Activated T-helper 2 cell treated with anti-CD3 and anti-CD28 coated beads, Interferon-gamma antibody, Interleukin-2, Interleukin-4, amounts not matched to agents 10 μg/mL and 5 μg/mL and 100 μg/mL, durations not matched to agents 14 hours and 24 hours and 36 hours (primary cell): ENCODE data around the gene FALEC. TPM values are rescaled to one million over a fixed set of nuclear protein-coding genes. Genes with fewer than 3 reads are reported as not detected.

Experiments used
- DNase-seq: peaks from one replicate; pipeline ENCODE4 v3.0.0; 2021; ENCODE audit warnings: low spot score
- H3K27ac Mint-ChIP-seq: one replicate; pipeline ENCODE4 v1.8.0; 2021; ENCODE audit warnings: mixed read lengths
- H3K27me3 Mint-ChIP-seq: one replicate; pipeline ENCODE4 v1.8.0; 2021; ENCODE audit warnings: low read depth, mixed read lengths
- H3K36me3 Mint-ChIP-seq: one replicate; pipeline ENCODE4 v1.8.0; 2021; ENCODE audit warnings: low read depth, mixed read lengths
- H3K4me1 Mint-ChIP-seq: one replicate; pipeline ENCODE4 v1.8.0; 2021; ENCODE audit warnings: low read depth, mixed read lengths
- H3K4me3 Mint-ChIP-seq: one replicate; pipeline ENCODE4 v1.8.0; 2021; ENCODE audit warnings: low read depth, mild to moderate bottlenecking, moderate library complexity, mixed read lengths
- H3K9me3 Mint-ChIP-seq: one replicate; pipeline ENCODE4 v1.8.0; 2021; ENCODE audit warnings: mixed read lengths
- intact Hi-C: fragments of 100-400 bp; cut with micrococcal nuclease; formaldehyde crosslinking; loops from one replicate; pipeline ENCODE4 v1.15.1; 2023
- total RNA-seq: library from RNA; stranded (reverse); gene quantifications from 2 replicates; pipeline ENCODE4 v1.2.3, GENCODE V29; 2022

Gene FALEC
- total RNA-seq, 1 donor from 2014 or later = 1.9 TPM

DNA sequence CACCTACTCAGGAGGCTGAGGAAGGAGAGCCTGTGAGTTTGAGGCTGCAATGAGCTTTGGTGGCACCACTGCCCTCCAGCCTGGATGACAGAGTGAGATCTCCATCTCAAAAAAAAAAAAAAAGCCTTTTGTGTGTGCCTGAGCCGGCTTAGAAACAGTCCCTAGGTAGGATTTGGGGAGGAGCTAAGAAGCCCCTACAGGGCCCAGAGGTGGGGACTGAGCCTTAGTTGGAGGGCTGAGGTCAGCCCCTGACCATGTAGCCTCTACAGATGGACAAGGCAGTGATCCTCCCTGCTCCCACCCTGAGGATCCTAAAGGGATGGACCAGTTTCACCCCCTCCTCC is 36.2 kb downstream of the FALEC start:
- no peak for DNase-seq
- H3K9me3 Mint-ChIP-seq = no peaks in the 10 kb centered on the region
- peaks cover 13% of the 10 kb centered on the region for H3K27me3 Mint-ChIP-seq
- peaks cover 3% of the 10 kb centered on the region for H3K36me3 Mint-ChIP-seq
- H3K4me1 Mint-ChIP-seq = peaks cover 28% of the 10 kb centered on the region
- intact Hi-C loops = no loop called here
- H3K4me3 Mint-ChIP-seq = no peak overlapping the region
- H3K27ac Mint-ChIP-seq = no peak overlapping the region

DNA sequence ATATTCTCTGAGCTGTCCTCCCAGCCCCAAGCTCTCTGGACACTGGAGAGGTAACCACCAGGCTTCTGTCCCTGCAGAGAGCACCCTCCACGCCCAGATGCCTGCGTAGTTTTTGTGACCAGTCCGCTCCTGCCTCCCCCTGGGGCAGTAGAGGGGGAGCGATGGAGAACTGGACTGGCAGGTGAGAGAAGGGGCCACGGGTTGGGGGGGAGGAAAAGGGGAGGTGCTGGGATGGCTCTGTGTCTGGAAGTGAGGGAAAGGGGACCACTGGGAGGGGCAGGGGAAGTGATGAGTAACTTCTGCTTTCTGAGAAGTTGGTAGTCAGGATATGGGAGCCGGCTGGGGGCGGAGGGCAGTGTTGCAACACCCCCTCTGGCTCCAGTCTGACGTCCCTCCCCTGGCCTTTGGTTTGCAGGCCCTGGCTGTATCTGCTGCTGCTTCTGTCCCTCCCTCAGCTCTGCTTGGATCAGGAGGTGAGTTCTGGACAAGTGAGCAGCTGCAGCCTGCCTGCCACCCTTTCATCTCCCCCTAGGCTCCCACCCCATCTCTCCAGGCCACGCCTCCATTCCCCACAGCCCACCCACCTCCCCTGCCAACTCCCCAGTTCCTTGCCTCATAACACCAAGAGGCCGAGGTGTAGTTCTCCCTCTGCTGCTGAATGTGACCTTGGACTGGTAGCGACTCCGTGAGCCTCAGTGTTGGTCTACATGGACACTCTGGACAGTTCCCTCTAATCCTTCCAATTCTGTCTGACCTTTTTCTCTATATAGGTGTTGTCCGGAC is 36.8 kb downstream of the FALEC start:
- DNase-seq = no peak
- peaks cover 3% of the 10 kb centered on the region for H3K36me3 Mint-ChIP-seq
- H3K27me3 Mint-ChIP-seq = peaks cover 13% of the 10 kb centered on the region
- peak overlapping the region; percentile 7 for H3K27ac Mint-ChIP-seq
- H3K9me3 Mint-ChIP-seq = no peaks in the 10 kb centered on the region
- no peak overlapping the region for H3K4me3 Mint-ChIP-seq
- intact Hi-C loops = no loop called here
- peaks cover 29% of the 10 kb centered on the region for H3K4me1 Mint-ChIP-seq

DNA sequence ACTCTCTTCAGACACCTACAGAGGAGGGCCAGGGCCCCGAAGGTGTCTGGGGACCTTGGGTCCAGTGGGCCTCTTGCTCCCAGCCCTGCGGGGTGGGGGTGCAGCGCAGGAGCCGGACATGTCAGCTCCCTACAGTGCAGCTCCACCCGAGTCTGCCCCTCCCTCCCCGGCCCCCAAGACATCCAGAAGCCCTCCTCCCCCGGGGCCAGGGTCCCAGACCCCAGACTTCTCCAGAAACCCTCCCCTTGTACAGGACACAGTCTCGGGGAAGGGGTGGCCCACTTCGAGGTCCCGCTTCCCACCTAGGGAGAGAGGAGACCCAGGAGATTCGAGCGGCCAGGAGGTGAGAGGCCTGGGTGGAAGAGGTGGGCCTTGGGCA is 37.3 kb downstream of the FALEC start:
- H3K27ac Mint-ChIP-seq = peak overlapping the region; percentile 7
- H3K36me3 Mint-ChIP-seq = peaks cover 3% of the 10 kb centered on the region
- no peak for DNase-seq
- peaks cover 29% of the 10 kb centered on the region for H3K4me1 Mint-ChIP-seq
- H3K27me3 Mint-ChIP-seq = peaks cover 13% of the 10 kb centered on the region
- H3K9me3 Mint-ChIP-seq = no peaks in the 10 kb centered on the region
- H3K4me3 Mint-ChIP-seq = no peak overlapping the region
- intact Hi-C loops = no loop called here

DNA sequence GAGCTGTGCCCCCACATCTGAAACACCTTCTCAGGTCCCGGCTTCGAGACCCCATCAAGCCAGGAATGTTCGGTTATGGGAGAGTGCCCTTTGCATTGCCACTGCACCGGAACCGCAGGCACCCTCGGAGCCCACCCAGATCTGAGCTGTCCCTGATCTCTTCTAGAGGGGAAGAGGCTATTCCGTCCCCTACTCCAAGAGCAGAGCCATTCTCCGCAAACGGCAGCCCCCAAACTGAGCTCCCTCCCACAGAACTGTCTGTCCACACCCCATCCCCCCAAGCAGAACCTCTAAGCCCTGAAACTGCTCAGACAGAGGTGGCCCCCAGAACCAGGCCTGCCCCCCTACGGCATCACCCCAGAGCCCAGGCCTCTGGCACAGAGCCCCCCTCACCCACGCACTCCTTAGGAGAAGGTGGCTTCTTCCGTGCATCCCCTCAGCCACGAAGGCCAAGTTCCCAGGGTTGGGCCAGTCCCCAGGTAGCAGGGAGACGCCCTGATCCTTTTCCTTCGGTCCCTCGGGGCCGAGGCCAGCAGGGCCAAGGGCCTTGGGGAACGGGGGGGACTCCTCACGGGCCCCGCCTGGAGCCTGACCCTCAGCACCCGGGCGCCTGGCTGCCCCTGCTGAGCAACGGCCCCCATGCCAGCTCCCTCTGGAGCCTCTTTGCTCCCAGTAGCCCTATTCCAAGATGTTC is 38.0 kb downstream of the FALEC start:
- H3K4me3 Mint-ChIP-seq = no peak overlapping the region
- peaks cover 10% of the 10 kb centered on the region for H3K27me3 Mint-ChIP-seq
- H3K9me3 Mint-ChIP-seq = no peaks in the 10 kb centered on the region
- H3K27ac Mint-ChIP-seq = no peak overlapping the region
- H3K4me1 Mint-ChIP-seq = peaks cover 26% of the 10 kb centered on the region
- intact Hi-C loops = no loop called here
- peaks cover 3% of the 10 kb centered on the region for H3K36me3 Mint-ChIP-seq
- no peak for DNase-seq

DNA sequence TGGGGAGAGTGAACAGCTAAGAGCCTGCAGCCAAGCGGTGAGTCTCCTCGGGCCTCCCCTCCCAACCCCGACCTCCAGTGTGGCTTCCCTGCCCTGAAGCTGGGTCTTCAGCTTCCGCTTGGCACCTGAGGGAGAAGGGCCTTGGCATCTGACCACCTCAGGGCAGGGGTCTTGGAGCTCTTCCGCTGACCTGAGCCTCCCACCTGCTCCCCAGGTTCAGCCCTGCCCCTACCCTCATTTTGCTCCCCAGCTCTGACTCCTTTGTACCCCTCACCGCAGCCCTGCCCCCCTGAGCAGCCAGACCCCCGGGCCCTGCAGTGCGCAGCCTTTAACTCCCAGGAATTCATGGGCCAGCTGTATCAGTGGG is 38.5 kb downstream of the FALEC start:
- Mint-ChIP-seq H3K27ac (no peak overlapping the region), H3K4me1 (peaks cover 25% of the 10 kb centered on the region), H3K9me3 (no peaks in the 10 kb centered on the region), H3K27me3 (peaks cover 10% of the 10 kb centered on the region), H3K4me3 (no peak overlapping the region), H3K36me3 (peaks cover 3% of the 10 kb centered on the region)
- intact Hi-C loops = no loop called here
- DNase-seq = no peak

DNA sequence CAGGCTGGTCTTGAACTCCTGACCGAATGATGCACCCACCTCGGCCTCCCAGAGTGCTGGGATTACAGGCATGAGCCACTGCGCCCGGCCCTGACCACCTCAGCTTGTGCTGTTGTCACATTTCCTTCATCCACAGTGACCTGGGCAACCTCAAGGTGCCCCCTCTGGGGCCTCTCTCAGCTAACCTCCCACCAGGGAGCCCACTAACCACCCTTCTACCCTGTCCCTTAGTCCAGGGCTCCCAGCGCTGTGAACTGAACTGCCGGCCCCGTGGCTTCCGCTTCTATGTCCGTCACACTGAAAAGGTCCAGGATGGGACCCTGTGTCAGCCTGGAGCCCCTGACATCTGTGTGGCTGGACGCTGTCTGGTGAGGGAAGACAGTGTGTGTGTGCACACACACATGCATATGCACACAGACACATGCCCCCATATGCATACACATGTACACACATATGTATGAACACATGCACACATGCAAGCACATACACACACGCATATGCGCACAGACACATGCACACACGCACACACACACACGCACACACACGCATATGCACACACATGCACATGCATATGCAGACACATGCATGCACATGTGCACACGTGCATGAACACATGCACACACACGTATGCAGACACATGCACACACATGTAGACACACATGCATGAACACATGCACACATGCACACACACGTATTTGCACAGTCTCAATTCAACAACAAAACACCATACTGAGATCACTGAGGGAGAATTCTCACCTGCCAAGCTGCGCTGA is 39.8 kb downstream of the FALEC start:
- H3K27me3 Mint-ChIP-seq = peaks cover 5% of the 10 kb centered on the region
- H3K27ac Mint-ChIP-seq = no peak overlapping the region
- peaks cover 3% of the 10 kb centered on the region for H3K36me3 Mint-ChIP-seq
- peaks cover 30% of the 10 kb centered on the region for H3K4me1 Mint-ChIP-seq
- intact Hi-C loops = no loop called here
- no peaks in the 10 kb centered on the region for H3K9me3 Mint-ChIP-seq
- no peak overlapping the region for H3K4me3 Mint-ChIP-seq
- no peak for DNase-seq

DNA sequence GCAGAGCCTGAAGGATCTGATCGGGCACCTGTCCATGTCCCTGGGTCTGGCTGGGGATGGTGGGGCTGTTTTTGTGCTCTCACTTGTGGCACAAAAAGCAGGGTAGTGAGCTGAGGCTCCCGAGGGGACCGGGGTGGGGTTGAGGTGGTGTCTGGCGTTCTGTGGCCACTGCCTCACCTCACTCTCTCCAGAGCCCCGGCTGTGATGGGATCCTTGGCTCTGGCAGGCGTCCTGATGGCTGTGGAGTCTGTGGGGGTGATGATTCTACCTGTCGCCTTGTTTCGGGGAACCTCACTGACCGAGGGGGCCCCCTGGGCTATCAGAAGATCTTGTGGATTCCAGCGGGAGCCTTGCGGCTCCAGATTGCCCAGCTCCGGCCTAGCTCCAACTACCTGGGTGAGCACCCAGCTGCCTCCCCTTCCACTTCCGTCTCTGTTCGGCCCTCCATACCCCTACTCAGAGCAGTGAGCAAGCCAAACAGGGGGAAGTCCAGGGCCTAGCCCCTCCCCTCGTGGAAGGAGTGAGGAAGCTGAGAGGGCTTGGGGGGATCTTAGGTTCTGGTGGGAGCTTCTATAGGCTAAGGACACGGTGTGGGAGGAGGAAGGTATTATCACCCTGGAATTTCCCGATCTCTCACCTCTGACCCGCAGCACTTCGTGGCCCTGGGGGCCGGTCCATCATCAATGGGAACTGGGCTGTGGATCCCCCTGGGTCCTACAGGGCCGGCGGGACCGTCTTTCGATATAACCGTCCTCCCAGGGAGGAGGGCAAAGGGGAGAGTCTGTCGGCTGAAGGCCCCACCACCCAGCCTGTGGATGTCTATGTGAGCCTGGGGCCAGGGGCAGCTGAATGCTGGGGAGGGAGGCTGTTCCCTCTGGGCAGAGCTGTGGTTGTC is 40.7 kb downstream of the FALEC start:
- Mint-ChIP-seq H3K4me1 (peaks cover 28% of the 10 kb centered on the region), H3K4me3 (no peak overlapping the region), H3K36me3 (peaks cover 3% of the 10 kb centered on the region), H3K27ac (no peak overlapping the region), H3K27me3 (peaks cover 1% of the 10 kb centered on the region), H3K9me3 (no peaks in the 10 kb centered on the region)
- intact Hi-C loops = no loop called here
- no peak for DNase-seq

DNA sequence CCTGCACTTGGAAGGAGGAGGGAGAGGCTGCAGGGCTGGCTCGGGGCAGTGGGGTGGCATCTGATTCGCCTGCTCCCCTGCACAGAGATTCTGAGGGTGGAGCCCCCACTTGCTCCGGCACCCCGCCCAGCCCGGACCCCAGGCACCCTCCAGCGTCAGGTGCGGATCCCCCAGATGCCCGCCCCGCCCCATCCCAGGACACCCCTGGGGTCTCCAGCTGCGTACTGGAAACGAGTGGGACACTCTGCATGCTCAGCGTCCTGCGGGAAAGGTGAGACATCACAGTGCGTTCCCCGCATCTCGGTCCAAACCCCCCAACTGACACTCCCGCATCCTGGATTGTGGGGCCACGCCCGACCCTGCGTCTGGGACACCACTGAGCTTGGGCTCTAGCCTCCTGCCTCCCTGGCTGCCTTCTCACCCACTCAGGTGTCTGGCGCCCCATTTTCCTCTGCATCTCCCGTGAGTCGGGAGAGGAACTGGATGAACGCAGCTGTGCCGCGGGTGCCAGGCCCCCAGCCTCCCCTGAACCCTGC is 41.6 kb downstream of the FALEC start:
- H3K4me3 Mint-ChIP-seq = no peak overlapping the region
- H3K36me3 Mint-ChIP-seq = peaks cover 3% of the 10 kb centered on the region
- no peaks in the 10 kb centered on the region for H3K27me3 Mint-ChIP-seq
- H3K27ac Mint-ChIP-seq = no peak overlapping the region
- intact Hi-C loops = no loop called here
- H3K9me3 Mint-ChIP-seq = no peaks in the 10 kb centered on the region
- H3K4me1 Mint-ChIP-seq = peaks cover 22% of the 10 kb centered on the region
- DNase-seq = no peak

DNA sequence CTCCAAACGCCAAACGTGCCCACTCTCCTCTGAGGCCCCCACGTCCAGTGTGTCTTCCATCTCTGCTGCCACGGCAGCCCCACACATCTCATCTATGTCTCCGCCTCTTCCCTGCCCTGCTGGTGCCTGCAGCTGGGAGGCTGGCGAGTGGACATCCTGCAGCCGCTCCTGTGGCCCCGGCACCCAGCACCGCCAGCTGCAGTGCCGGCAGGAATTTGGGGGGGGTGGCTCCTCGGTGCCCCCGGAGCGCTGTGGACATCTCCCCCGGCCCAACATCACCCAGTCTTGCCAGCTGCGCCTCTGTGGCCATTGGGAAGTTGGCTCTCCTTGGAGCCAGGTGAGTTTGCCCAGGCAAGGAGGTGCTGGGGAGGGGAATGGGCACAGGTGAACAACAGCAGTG is 42.3 kb downstream of the FALEC start:
- Mint-ChIP-seq H3K4me1 (peaks cover 21% of the 10 kb centered on the region), H3K27ac (no peak overlapping the region), H3K36me3 (peaks cover 3% of the 10 kb centered on the region), H3K27me3 (no peaks in the 10 kb centered on the region), H3K4me3 (no peak overlapping the region), H3K9me3 (no peaks in the 10 kb centered on the region)
- DNase-seq = no peak
- intact Hi-C loops = no loop called here

DNA sequence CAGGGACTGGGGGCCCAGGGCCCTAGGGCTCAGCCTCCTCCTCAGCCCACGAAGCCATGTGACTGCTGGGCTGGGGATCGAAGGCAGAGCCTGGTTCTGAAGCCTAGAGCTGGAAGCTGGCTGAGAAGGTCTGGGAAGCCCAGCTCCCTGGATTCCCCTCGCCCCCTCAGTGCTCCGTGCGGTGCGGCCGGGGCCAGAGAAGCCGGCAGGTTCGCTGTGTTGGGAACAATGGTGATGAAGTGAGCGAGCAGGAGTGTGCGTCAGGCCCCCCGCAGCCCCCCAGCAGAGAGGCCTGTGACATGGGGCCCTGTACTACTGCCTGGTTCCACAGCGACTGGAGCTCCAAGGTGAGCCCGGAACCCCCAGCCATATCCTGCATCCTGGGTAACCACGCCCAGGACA is 42.8 kb downstream of the FALEC start:
- H3K36me3 Mint-ChIP-seq = peaks cover 3% of the 10 kb centered on the region
- H3K9me3 Mint-ChIP-seq = no peaks in the 10 kb centered on the region
- H3K27me3 Mint-ChIP-seq = no peaks in the 10 kb centered on the region
- H3K27ac Mint-ChIP-seq = no peak overlapping the region
- intact Hi-C loops = no loop called here
- H3K4me3 Mint-ChIP-seq = no peak overlapping the region
- no peak for DNase-seq
- peaks cover 26% of the 10 kb centered on the region for H3K4me1 Mint-ChIP-seq

DNA sequence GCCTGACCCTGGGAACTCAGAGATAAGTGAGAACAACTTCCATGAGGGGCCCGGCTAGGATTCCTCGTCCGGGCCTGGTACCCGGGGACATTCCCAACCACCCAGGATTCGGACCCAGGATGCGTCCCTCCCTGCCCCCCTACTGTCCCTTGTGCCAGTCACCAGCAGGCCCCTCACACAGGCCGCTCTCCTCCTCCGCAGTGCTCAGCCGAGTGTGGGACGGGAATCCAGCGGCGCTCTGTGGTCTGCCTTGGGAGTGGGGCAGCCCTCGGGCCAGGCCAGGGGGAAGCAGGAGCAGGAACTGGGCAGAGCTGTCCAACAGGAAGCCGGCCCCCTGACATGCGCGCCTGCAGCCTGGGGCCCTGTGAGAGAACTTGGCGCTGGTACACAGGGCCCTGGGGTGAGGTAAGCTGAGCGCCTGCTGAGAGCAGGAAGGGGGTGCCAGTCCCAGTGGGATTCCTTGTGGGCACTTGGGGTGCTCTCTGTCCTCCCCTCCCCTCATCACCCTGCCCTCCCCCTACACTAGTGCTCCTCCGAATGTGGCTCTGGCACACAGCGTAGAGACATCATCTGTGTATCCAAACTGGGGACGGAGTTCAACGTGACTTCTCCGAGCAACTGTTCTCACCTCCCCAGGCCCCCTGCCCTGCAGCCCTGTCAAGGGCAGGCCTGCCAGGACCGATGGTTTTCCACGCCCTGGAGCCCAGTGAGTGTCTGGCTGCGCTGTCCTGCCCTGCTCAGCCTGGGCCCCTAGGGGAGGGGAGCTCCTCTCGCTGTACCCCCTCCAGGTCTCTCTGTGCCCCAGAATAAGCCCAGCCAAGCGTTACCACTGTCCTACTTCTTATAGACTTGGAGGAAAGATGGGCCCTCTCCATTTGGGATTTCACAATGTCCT is 43.5 kb downstream of the FALEC start:
- Mint-ChIP-seq H3K27me3 (no peaks in the 10 kb centered on the region), H3K36me3 (peaks cover 3% of the 10 kb centered on the region), H3K4me1 (peaks cover 33% of the 10 kb centered on the region), H3K4me3 (no peak overlapping the region), H3K27ac (no peak overlapping the region), H3K9me3 (no peaks in the 10 kb centered on the region)
- no peak for DNase-seq
- intact Hi-C loops = no loop called here
